Ovary (tissue), 9 donors: ENCODE data around the gene PCNX3. TPM values are rescaled to one million over a fixed set of nuclear protein-coding genes. Genes with fewer than 3 reads are reported as not detected.

Source experiments
- DNase-seq, 5 donors: peaks; one replicate each; pipeline ENCODE4 v3.0.0-alpha.2; 2019 to 2020
- H3K27ac ChIP-seq, 2 donors: fragments of 200-600 bp; one replicate each; pipeline versions ENCODE4 v1.5.1 to v1.8.0; 2019 to 2022
- H3K27me3 ChIP-seq: fragments of 200-600 bp; one replicate; pipeline ENCODE4 v1.8.0; 2022
- H3K36me3 ChIP-seq: fragments of 200-600 bp; sonication (generic); one replicate; pipeline ENCODE4 v1.5.1; 2019
- H3K4me1 ChIP-seq: one replicate; pipeline ENCODE4 v1.8.1; 2013; ENCODE audit warnings: mild to moderate bottlenecking, moderate library complexity; ENCODE audit not compliant: insufficient read depth
- H3K4me3 ChIP-seq: fragments of 200-600 bp; sonication (generic); one replicate; pipeline ENCODE4 v1.5.1; 2017
- H3K9me3 ChIP-seq, 2 donors: fragments of 200-600 bp in 1 of 2; sonication (generic) in 1 of 2; one replicate each; pipeline versions ENCODE4 v1.5.1 to v1.8.1; 2013 to 2019; ENCODE audit warnings: mild to moderate bottlenecking in 1 of 2, moderate library complexity in 1 of 2
- CTCF ChIP-seq, 3 donors: fragments of 450-650 bp in 2 of 3; fragments of 200-600 bp in 1 of 3; IDR thresholded peaks; one replicate each; pipeline versions ENCODE4 v1.5.1 to v1.8.0; 2016 to 2022; ENCODE audit warnings: antibody characterized with exemption in 3 of 3, mild to moderate bottlenecking in 1 of 3
- EP300 ChIP-seq: sonication (generic); formaldehyde crosslinking; IDR thresholded peaks from one replicate; pipeline ENCODE4 v1.6.1; 2017; ENCODE audit warnings: antibody characterized with exemption
- POLR2A ChIP-seq: fragments of 450-650 bp; IDR thresholded peaks from one replicate; pipeline ENCODE4 v1.6.1; 2017; ENCODE audit warnings: antibody characterized with exemption, mild to moderate bottlenecking, moderate library complexity
- WGBS, 3 donors: extraction: QIAGEN DNeasy Blood & Tissue Kit in 1 of 3; methylation state at CpG; one replicate each; pipeline versions ENCODE4 v1.1.5 to v1.1.7; 2013 to 2017; 5-methylcytosine and 5-hydroxymethylcytosine counted together
- intact Hi-C, 4 donors: fragments of 100-400 bp; cut with DNase I; formaldehyde crosslinking; loops; one replicate each; pipeline versions ENCODE4 v1.11.0 to v1.15.1; 2022 to 2023
- polyA plus RNA-seq, 2 donors: library from polyadenylated mRNA; stranded (reverse); fragments of 200-250 nt in 1 of 2; fragments of 350-450 nt in 1 of 2; fragmentation: Illumina TruSeq in 1 of 2; extraction: RNeasy Lipid Tissue Mini Kit (QIAGEN cat#74804) in 1 of 2; gene quantifications; one replicate each; pipeline ENCODE4 v1.2.3, GENCODE V29; 2013 to 2014
- total RNA-seq, 7 donors: library from RNA; depleted of rRNA in 2 of 7; stranded (reverse); fragments of >200 nt in 2 of 7; fragmentation: NEBNext Ultra II Directional in 3 of 7; extraction: Animal tissue kit (Norgen Biotek cat#: 25700) in 3 of 7; gene quantifications; one replicate each; pipeline versions ENCODE4 v1.1.0 to v1.2.4, GENCODE V29; 2016 to 2023
- donor health status: DM: no; HTN: no; CAD: no; lungs with moderate emphysema.
- donor health status: DM: no; HTN: no; CAD: no.
- donor health status: Bipolar disorder and iron deficiency.
- donor health status: DM: yes; HTN: yes; CAD: no.
- donor health status: DM: no; HTN: no; CAD: no.
- donor health status: DM: yes; HTN: yes; CAD: no.

The PCNX3 gene
- total and polyA plus RNA-seq, 9 donors: 3.3 to 42.1 (median 27.1) TPM

DNA sequence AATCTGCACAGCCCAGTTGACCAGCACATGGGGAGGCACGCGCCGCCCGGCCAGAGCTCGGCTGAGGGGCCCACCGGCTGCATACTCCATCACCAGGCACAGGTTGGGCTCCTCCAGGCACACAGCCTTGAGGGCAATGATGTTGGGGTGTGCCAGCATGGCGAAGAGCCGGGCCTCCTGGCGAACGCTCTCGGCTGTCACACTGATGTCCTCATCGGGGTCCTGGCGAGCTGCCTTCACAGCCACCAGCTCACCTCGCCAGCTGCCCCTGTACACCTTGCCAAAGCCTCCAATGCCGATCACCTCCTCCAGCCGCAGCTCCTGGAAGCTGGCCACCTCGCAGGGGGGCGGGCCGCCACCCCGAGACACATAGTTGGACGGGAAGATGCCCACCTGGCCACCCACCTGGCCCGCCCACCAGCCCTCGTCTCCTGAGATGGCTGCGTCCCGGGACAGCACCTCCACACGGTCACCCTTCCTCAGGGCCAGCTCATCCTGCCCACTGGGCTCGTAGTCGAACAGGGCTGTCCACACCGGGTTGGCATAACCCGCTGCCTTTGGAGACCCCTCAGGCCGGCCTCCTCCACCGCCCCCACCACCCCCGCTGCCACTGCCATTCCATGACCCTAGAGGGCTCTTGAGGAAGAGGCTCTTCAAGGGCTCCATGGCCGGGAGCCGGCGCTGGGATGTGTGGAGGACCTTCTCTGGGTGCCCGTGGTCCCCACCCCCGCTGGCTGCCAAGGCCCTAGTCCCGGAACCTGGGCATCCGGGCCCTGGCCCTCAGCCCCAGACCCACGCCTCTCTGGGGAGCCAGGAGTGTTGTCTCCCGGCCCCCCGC lies 2.3 kb upstream of the PCNX3 start:
- intact Hi-C loops: loop anchor here in 2 of 4 donors (5.0 kb wide), 3 partner anchors 36 to 71 kb away; partner anchors contain the start of genes EHBP1L1 (in 1 of the 2), FAM89B (in 1 of the 2) and ZNRD2 (in 1 of the 2)
- TF ChIP-seq CTCF (IDR thresholded peaks at IDR 0.05): no peak
- no peak for TF ChIP-seq EP300
- no peak for TF ChIP-seq POLR2A
- WGBS, 3 donors: 17 to 21% (median 19%) methylated on average over 25 to 43 of the region's 43 CpGs
- Histone ChIP-seq H3K9me3 (no peaks in the 10 kb centered on the region), H3K27me3 (no peaks in the 10 kb centered on the region), H3K4me3 (peak overlapping the region; percentile 75), H3K27ac (peak overlapping the region; percentile 75 to 97), H3K36me3 (no peaks in the 10 kb centered on the region), H3K4me1 (peaks cover 19% of the 10 kb centered on the region)
- peak; percentile 50 to 76 (median 73) for DNase-seq

- Histone ChIP-seq H3K4me1 (peaks cover 17% of the 10 kb centered on the region), H3K27me3 (no peaks in the 10 kb centered on the region), H3K27ac (peak overlapping the region; percentile 9 to 97), H3K4me3 (peak overlapping the region; percentile 86), H3K36me3 (no peaks in the 10 kb centered on the region), H3K9me3 (no peaks in the 10 kb centered on the region)
- intact Hi-C loops: no loop called here
- WGBS, 3 donors: 0 to 1% (median 1%) methylated on average over 20 to 50 of the region's 50 CpGs
- no peak for TF ChIP-seq EP300
- no peak for TF ChIP-seq CTCF (IDR thresholded peaks at IDR 0.05)
- TF ChIP-seq POLR2A: no peak
- DNase-seq: no peak
These were observed 486 bp downstream of the PCNX3 start for GRCh38 chr11:65615950-65616574.

- H3K4me1 ChIP-seq: peaks cover 17% of the 10 kb centered on the region
- H3K27me3 ChIP-seq: no peaks in the 10 kb centered on the region
- TF ChIP-seq POLR2A: no peak
- TF ChIP-seq EP300: no peak
- no peak for TF ChIP-seq CTCF (IDR thresholded peaks at IDR 0.05)
- peak overlapping the region in 1 of 2 donors; percentile 97 for H3K27ac ChIP-seq
- intact Hi-C loops: no loop called here
- no peaks in the 10 kb centered on the region for H3K36me3 ChIP-seq
- 51 to 61% (median 51%) methylated on average over 10 of the region's 10 CpGs for WGBS, 3 donors
- peak overlapping the region; percentile 86 for H3K4me3 ChIP-seq
- peak in 1 of 5 donors; percentile 41 for DNase-seq
- H3K9me3 ChIP-seq: no peaks in the 10 kb centered on the region
These were observed 1.0 kb downstream of the PCNX3 start for GRCh38 chr11:65616575-65617001.

DNA sequence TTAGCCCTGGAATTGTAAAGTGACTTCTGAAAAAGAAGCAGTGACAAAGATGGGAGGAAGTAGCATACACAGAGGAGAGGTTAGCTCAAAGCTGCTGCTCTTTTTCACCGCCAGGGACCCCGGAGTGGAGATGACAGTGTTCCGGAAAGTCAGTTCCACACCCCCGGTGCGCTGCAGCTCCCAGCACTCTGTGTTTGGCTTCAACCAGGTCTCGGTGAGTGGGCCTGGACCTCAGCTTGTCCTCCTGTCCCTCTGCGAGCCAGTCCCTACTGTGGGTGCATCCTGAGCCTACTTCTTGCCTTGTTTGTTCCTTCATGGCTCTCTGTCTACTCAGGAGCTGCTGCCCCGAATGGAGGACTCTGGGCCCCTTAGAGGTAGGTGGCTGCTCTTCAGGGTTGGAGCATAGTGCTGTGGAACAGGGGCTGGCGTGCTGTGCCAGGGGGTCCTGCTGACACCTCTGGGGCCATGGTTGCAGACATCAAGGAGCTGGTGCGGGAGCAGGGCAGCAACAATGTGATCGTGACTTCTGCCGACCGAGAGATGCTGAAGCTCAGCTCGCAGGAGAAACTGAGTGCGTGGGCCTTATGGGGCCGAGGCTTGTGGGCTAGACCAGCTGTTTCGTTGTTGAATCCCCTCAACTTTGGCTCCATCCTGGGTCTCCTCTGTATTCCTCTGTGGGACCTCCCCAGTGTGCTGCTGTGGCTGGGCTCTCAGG lies 1.7 kb downstream of the PCNX3 start:
- WGBS, 3 donors: 85 to 88% (median 87%) methylated on average over 17 of the region's 17 CpGs
- no peak overlapping the region for H3K27ac ChIP-seq
- peak in 1 of 5 donors; percentile 31 for DNase-seq
- H3K4me3 ChIP-seq: no peak overlapping the region
- H3K27me3 ChIP-seq: no peaks in the 10 kb centered on the region
- no peaks in the 10 kb centered on the region for H3K36me3 ChIP-seq
- H3K4me1 ChIP-seq: peaks cover 15% of the 10 kb centered on the region
- intact Hi-C loops: no loop called here
- no peaks in the 10 kb centered on the region for H3K9me3 ChIP-seq
- TF ChIP-seq POLR2A (no peak), EP300 (no peak), CTCF (IDR thresholded peaks at IDR 0.05) (no peak)
